Measurements from ENCODE around the gene FAM228B. TPM values are rescaled to one million over a fixed set of nuclear protein-coding genes. Genes with fewer than 3 reads are reported as not detected.
"Not testable (repeated sequence)": the region's sequence is repeated elsewhere in the genome, so short reads cannot be mapped to it uniquely, and the experiment has no call there.

The FAM228B gene
- 5.9 and 8.6 TPM in 2 replicates for total RNA-seq (2014; rRNA removed; shearing (Covaris generic))

DNA sequence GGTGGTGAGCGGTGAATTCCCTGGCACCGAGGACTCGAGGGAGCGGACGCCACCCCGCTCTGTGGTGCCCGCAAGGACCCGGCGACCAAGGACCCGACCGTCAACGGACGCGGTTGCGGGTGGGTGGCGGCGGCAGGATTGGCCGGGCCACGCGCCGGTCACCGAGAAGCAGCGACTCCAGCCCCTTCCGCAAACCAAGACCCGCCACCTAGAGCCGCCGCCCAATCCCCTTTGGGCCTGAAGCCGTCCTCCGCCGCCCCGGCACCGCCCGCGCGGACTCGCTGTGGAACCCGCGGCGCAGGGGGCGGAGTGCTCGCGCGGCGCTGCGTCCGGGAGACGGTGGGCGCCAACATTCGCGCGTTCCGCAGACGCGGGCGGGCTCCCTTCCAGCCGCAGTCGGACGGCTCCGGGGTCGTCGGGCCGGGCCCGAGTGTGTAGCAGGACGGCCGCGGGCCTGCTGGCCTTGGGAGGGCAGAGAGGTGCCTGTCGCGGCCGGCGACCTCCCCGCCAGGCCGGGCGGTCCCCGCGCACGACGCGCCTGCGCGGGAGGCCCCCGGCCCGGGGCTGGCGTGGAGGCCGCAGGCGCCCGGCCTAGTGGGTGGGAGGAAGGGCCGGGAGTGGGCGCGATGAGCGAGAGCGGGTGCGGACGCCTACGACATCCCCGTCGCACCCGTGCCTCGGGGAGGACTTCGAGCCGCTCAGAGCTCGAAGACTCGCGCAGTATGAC, at the start of gene FAM228B, which contains the start of gene PFN4:
Gene FAM228B, plus strand, starts transcription at position 275 of the 727 bp plus-strand sequence. CDS start 893 bp downstream, outside the sequence.
Gene PFN4, minus strand, starts transcription at position 140 of the 727 bp plus-strand sequence. CDS start 799 bp downstream, outside the sequence.
- peak; percentile 73 for DNase-seq (ENCODE audit: low spot score)

DNA sequence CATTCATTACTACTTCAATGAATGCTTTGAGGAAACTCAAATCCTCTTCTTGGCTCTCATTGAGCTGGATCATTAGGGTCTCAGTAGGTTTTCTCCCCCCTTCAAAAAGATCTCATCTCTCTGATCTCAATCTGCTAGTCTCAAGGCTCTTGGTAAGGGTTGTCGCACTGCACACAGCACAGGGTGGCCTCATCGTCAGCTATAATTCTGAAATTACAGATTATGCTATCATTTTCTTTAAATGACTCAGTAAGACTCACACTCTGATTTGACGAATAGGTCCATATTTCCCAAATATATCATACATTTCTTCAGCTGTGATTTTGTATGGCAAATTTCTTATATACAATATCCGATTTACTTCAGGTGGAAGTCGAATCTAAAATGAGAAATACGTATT, 49.5 kb upstream of the FAM228B start:
- no peak for DNase-seq (ENCODE audit: low spot score)

DNA sequence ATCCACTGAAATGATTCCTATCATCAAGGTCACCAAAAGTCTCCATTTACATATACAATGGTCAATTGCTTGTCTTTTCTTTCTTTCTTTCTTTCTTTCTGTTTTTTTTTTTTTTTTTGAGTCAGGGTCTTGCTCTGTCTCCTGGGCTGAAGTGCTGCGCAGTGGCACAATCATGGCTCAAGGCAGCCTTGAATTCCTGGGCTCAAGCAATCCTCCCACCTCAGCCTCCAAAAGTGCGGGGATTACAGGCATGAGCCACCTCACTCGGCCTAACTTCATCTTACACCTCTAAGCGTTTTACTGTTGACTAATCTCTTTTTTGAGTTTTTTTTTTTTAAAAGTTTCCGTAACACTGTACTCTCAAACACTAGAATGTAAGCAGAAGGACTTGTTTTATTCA, 48.0 kb upstream of the FAM228B start:
- DNase-seq (ENCODE audit: low spot score) = no peak

DNA sequence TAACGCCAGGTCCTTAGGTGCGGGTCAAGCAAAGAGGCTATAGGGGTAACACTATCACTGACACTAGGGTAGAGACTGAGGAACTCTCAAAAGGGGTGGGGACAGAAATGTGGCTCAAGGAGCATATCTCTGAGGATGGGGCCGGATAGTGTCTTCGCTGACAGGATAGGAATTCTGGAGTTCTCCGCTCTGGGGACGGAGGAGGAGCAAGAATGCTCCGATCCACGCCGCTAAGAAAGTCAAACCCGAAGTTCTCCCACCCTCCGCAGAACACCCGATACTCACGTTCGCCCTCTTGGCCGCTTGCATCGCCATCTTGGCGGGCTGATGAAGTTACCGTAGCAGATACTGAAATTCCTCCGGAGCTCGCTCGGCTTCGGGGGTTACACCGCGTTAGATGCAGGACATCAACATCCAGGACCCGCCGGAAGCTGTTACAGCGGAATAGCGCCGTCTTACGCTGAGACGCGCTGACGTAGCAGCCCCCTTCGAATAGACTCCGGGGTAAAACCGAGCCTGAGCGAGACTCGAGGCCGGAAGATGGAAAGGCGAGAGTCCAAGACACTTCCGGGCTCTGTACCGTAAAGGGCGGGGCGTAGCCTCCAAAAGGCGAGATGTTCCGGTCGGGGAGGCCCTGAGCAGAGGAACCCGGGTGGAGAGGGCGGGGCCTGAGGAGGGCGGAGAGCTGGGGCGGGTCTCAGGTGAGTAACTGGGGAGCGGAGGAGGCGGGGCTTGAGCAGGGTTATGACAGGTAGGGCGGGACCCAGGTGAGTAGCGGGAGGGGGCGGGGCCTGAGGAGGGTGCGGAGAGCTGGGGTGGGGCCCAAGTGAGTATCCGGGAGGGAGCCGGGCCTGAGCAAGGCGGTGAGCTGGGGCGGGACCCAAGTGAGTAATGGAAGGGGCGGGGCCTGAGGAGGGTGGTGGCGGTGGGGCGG, 47.1 kb upstream of the FAM228B start, which contains the start of gene SF3B6:
Gene SF3B6, minus strand, starts transcription at position 412 of the 934 bp plus-strand sequence. Its CDS starts 97 bp downstream, at position 315.
- DNase-seq (ENCODE audit: low spot score) = peak; percentile 99

DNA sequence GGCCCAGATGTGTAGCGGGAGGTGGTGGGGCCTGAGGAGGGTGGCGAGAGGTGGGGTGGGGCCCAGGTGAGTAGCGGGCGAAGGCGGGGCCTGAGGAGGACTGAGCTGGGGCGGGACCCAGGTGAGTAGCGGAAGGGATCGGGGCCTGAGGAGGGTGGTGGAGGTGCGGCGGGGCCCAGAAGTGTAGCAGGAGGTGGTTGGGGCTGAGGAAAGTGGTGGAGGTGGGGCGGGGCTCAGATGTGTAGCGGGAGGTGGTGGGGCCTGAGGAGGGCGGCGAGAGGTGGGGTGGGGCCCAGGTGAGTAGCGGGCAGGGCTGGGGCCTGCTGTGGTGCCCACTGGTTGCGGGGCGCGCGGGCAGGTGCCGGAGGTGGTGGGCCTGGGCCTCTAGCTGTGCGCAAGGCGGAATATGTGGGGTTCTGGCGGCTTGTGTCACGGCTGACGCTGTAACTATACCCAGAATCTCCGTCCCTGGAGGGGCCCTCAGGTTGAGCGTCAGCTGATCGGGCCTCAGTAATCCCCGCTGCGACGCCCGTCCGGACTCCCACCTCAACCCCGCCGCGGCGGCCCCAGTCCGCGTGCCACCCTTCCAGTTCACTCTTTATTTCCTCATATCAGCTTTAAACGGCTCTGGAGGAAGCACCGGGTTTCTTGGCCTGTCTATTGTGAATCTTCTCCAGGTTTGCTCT, 46.3 kb upstream of the FAM228B start:
- no peak for DNase-seq (ENCODE audit: low spot score)

DNA sequence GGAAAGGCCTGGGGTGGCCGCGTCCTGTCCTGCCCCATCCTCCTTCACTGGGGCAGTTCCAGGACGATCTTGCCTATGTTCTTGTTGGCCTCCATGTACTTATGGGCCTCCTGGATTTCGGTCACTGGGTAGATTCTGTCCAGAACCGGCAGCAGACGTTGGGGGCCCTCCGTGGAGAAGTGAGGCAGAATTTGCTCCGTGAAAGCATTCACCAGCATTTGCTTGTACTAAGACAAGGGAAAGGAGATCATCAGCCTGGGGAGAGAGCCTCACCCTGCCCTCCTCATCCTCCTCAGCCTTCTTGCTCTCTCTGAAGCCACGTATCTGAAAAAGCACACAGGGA, 45.8 kb upstream of the FAM228B start:
- no peak for DNase-seq (ENCODE audit: low spot score)

DNA sequence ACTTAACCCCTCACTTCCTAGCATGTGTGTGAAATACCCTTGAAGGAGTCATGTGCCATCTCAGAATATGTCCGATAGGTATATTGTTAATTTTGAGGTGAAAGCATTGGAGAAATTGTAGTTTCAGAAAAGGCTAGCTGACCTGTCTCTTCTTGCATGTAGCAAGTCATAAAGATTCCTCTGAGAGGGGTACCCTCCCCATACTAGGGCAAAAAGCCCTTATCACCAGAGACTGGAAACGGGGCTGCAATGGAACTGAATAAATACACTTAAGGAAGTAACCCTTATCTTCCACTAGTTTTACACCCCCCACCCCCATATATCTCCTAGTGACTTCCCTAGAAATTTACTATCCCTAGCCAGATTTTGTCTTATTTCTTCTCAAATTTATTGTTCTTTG, 45.4 kb upstream of the FAM228B start:
- no peak for DNase-seq (ENCODE audit: low spot score)

DNA sequence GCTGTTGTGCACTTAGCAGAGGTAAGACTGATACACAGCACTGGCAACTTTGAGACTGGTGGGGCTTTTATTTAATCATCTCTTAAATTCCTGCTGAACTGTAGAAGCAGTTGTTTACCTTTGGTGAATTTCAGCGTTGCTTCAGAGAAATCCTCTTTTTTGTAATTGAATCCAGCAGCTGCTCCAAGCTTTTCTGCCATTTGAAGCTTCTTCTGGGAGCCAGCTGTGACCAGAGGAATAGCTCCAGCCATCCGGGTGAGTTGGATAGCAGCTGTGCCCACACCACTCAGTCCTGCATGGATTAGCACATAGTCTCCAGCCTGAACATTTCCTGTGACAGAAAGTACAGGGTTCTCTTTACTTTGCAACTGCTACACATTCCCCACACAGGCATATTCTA, 42.6 kb upstream of the FAM228B start:
- DNase-seq (ENCODE audit: low spot score) = no peak

DNA sequence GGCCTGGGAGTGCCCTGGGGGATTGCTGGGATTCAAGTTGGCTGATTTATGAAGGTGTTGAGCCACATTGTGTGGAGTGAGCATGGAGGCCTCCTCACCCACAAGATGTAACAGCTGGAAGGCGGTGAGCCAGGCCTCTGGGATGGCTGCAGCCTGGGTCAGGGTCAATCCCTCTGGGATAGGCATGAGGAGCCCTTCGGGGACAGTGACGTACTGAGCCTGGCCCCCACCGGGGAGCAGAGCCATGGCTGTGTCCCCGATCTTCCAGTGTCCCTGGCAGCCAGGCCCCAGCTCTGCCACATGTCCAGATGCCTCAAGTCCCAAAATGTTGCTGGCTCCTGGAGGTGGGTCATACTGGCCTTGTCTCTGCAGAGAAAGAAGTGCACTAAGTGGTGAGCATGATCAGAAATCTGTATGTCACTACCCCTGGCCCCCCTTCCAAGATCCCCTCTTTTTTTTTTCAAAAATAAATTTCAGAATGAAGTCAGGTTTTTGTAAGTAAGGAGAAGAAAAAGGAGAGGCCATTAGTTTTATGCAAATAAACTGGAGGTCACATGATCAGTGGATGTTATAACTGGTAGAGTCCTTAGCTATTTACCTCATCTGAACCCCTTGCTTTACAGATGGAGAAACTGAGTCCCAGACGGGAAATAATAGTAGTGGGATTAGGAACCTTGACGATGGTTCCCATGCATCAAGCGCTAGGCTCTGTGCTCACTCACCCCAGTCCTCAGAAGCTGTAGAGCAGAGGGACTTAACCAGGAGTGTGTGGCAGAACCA, 40.3 kb upstream of the FAM228B start:
- DNase-seq (ENCODE audit: low spot score) = no peak

DNA sequence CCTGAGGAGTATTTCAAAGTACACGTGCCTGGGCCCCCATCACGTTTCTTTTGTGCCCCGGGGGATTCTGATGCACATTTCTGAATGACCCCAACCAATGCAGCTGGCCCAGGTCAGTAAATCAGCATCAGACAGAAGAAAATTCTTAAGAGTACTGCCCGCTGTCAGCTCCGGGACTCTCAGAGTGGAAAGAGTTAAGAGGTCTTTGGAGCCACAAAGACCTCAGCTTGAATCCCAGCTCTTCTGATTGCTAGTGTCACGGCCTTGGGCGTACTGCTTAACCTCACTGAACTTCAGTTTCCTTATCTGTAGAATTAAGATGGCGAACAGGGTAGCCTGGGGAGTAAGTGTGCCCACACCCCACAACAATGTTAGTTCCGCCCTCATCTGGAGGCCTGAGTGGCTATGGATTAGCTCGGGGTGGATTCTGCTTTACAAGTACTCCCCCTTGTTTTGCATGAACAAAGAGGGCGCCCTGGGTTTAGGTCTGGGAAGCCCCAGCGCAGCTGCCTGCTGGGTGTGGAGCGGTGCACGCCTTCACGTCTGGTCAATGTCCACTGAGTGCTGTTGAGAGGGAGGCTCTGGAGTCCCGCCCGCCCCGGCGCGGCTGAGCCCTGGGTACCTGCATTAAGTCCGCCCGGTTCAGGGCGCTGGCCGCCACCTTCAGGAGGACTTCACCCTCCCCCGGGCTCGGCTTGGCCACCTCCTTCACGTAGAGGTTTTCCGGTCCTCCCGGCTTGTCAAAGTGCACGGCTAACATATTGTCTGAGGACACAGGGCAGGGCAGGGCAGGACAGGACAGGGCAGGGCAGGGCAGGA, 39.5 kb upstream of the FAM228B start:
- peak; percentile 84 for DNase-seq (ENCODE audit: low spot score)

DNA sequence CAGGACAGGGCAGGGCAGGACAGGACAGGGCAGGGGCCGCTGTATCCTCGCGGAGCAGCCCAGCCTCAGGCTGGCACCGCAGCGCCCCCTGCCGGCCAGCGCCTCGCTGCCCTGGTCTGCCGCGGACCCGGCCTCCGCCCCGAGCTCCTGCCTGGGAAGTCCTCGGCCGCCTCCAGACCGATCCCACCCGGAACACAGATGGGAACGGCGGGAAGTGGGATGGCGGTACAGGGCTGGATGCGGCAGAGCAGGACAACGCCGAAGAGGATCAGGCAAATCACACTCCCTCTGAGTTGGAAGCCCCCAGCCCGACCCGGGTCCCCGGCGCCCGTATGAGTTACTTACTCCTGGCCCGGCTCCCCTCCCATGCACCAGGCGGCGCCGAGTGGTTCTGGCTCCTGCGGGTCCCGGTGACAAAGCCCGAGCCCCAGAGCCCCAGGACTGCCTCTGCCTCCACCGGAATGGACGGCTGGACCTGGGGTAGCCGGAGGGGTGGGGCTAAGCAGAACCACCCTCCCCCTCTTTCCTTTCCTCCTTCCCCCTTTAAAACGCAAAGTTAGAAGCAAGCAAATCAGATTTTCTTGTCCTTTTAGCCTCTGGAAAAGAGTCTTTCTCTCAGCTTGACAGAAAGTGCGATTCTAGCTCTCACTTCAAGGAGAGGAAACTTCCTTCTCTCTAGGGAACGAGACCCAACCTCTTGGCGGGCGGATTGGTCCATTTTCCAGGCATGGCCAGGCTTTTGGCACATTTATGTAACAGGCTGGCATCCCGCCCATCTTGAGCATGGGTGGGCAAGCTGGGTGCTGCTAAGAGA, 38.7 kb upstream of the FAM228B start, which contains the start of gene TP53I3:
Gene TP53I3, minus strand, starts transcription at position 449 of the 814 bp plus-strand sequence. CDS start 508 bp downstream, outside the sequence.
- DNase-seq (ENCODE audit: low spot score) = peak; percentile 90

DNA sequence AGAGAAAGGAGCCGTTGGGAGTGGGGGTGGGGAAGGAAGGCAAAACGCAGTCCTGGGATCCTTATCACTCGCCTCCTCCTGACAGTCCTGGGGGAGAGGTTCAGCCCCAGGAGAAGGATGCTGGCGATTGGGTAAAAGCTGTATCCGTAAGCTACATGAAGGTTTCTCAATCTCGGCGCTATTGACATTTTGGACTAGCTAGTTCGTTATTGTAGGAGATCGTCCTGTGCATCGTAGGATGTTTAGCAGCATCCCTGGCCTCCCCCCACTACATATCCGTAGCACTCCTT, 38.1 kb upstream of the FAM228B start:
- no peak for DNase-seq (ENCODE audit: low spot score)

DNA sequence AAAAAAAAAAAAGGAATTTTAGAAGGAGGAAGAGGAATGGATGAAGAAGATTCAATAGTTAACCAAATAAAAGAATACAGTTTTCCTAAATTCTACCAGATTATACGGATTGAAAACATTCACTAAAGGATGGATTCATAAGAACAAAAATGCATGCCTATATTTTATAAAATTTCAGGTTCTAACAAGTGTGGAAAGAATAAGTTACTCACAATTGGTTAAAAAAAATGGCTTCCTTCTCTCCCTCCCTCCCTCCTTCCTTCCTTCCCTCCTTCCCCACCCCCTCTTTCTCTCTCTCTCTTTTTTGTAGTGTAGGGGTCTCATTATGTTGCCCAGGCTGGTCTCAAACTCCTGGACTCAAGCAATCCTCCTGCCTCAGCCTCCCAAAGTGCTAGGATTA, 37.0 kb upstream of the FAM228B start:
- DNase-seq (ENCODE audit: low spot score) = no peak

DNA sequence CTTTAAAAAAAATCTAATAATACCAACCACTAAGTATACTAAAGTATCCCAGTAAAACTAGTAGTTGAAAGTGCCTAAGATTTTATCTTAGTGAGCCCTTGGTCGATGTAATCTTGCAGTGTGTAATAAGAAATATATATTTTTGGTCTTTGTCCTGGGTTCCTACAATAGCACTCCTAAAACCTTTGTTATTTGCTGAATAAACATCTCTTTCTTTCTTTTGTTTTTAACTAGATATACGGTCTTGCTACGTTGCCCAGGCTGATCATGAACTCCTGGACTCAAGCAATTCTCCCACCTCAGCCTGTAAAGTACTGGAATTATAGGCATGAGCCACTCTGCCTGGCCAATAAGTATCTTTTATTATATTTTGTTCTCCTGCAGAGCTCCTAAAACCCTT, 36.2 kb upstream of the FAM228B start:
- DNase-seq (ENCODE audit: low spot score) = no peak

DNA sequence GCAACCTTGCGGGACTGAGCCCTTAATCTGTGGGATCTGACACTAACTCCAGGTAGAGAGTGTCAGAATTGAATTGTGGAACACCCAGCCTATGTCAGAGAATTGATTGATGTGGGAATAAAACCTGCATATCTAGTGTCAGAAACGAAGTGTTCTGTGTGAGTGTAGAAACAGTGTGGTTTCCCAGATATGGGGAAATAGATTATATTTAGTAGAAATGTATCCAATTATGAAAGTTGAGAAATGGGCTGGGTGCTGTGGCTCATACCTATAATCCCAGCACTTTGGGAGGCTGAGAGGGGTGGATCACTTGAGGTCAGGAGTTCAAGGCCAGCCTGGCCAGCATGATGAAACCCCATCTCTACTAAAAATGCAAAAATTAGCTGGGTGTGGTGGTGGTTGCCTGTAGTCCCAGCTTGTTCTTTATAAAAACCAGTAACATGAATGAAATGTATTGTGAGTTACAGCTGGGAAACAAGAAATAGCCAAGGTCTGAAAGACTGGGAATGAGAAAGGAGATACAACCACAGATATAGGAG, 34.4 kb upstream of the FAM228B start:
- no peak for DNase-seq (ENCODE audit: low spot score)

DNA sequence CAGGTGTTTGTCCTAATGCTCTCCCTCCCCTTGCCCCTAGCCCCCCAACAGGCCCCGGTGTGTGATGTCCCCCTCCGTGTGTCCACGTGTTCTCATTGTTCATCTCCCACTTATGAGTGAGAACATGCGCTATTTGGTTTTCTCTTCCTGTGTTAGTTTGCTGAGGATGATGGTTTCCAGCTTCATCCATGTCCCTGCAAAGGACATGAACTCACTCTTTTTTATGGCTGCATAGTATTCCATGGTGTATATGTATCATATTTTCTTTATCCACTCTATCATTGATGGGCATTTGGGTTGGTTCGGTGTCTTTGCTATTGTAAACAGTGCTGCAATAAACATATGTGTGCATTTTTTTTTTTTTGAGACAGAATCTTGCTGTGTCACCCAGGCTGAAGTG, 30.0 kb upstream of the FAM228B start:
- not testable (repeated sequence) for DNase-seq (ENCODE audit: low spot score)

DNA sequence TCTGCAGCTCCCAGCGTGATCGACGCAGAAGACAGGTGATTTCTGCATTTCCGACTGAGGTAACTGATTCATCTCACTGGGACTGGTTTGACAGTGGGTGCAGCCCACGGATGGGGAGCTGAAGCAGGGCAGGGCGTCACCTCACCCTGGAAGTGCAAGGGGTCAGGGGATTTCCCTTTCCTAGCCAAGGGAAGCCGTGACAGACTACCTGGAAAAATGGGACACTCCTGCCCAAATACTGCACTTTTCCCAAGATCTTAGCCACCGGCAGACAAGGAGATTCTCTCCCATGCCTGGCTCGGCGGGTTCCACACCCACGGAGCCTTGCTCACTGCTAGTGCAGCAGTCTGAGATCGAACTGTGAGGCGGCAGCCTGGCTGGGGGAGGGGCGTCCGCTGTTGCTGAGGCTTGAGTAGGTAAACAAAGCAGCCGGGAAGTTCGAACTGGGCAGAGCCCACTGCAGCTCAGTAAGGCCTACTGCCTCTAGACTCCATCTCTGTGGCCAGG, 28.0 kb upstream of the FAM228B start:
- DNase-seq (ENCODE audit: low spot score) = not testable (repeated sequence)

DNA sequence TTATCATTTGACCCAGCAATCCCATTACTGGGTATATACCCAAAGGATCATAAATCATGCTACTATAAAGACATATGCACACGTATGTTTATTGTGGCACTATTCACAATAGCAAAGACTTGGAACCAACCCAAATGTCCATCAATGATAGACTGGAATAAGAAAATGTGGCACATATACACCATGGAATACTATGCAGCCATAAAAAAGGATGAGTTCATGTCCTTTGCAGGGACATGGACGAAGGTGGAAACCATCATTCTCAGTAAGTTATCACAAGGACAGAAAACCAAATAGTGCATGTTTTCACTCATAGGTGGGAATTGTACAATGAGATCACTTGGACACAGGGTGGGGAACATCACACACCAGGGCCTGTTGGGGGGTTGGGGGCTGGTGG, 22.5 kb upstream of the FAM228B start:
- DNase-seq (ENCODE audit: low spot score) = not testable (repeated sequence)

DNA sequence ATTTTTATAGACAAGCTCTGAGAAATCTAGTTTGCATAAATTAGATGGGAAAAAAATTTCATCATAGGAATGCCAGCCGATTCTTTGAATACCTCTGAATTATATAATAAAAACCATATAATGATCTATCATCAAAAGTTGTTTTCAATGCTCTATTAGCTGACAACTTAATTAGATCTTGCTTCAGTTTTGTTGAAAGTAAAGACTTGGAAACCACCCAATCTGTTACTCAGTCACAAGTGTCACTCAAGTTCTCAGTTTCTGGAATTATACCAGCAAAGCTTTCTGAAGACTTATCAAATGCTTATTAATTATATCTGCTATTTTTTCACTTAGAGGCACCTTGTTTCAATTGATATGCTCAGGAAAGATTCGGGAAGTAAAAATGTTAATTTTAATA, 21.3 kb upstream of the FAM228B start:
- no peak for DNase-seq (ENCODE audit: low spot score)
